ES-I3 (cell line): ENCODE results near the gene COL19A1.

Source experiments
- H3K36me3 ChIP-seq: 2 replicates; pipeline ENCODE4 v1.6.1; 2013; ENCODE audit warnings: mild to moderate bottlenecking, low read length, control low read depth, moderate library complexity; ENCODE audit not compliant: insufficient read depth
- H3K4me1 ChIP-seq: 2 replicates; pipeline ENCODE4 v1.6.1; 2013; ENCODE audit warnings: mild to moderate bottlenecking, control low read depth, low read length; ENCODE audit not compliant: insufficient read depth
- H3K9ac ChIP-seq: 2 replicates; pipeline ENCODE4 v1.6.1; 2013; ENCODE audit warnings: low read depth, mild to moderate bottlenecking, low read length, moderate library complexity
- H3K9me3 ChIP-seq: 2 replicates; pipeline ENCODE4 v1.6.1; 2013; ENCODE audit warnings: mild to moderate bottlenecking, low read length, moderate library complexity; ENCODE audit not compliant: control insufficient read depth, insufficient read depth

Gene COL19A1

GRCh38 chr6:70241031-70241430, 374.7 kb downstream of the COL19A1 start:
- H3K4me1 ChIP-seq: peaks cover 5% of the 10 kb centered on the region; the same call in 1 of the 2 replicates
- H3K36me3 ChIP-seq: no peaks in the 10 kb centered on the region
- no peak overlapping the region for H3K9ac ChIP-seq
- H3K9me3 ChIP-seq: no peaks in the 10 kb centered on the region

- Histone ChIP-seq H3K9me3 (no peaks in the 10 kb centered on the region), H3K9ac (no peak overlapping the region), H3K36me3 (no peaks in the 10 kb centered on the region)
These were observed 375.6 kb downstream of the COL19A1 start for GRCh38 chr6:70241991-70242420.

GRCh38 chr6:70246118-70246517, 379.8 kb downstream of the COL19A1 start:
- peaks cover 5% of the 10 kb centered on the region; the same call in 1 of the 2 replicates for H3K4me1 ChIP-seq
- no peaks in the 10 kb centered on the region for H3K36me3 ChIP-seq
- H3K9ac ChIP-seq: no peak overlapping the region
- no peaks in the 10 kb centered on the region for H3K9me3 ChIP-seq

More at GRCh38 chr6:70241991-70242420, 375.6 kb downstream of the COL19A1 start:
- peaks cover 5% of the 10 kb centered on the region; the same call in 1 of the 2 replicates for H3K4me1 ChIP-seq

- H3K9me3 ChIP-seq: no peaks in the 10 kb centered on the region
- H3K9ac ChIP-seq: no peak overlapping the region
These were observed 386.2 kb downstream of the COL19A1 start for GRCh38 chr6:70252604-70253003.

GRCh38 chr6:70253923-70254322, 387.6 kb downstream of the COL19A1 start:
- H3K4me1 ChIP-seq: no peaks in the 10 kb centered on the region
- no peaks in the 10 kb centered on the region for H3K9me3 ChIP-seq
- H3K36me3 ChIP-seq: no peaks in the 10 kb centered on the region
- H3K9ac ChIP-seq: no peak overlapping the region

More at GRCh38 chr6:70252604-70253003, 386.2 kb downstream of the COL19A1 start:
- Histone ChIP-seq H3K36me3 (no peaks in the 10 kb centered on the region), H3K4me1 (no peaks in the 10 kb centered on the region)

GRCh38 chr6:70254784-70255183, 388.4 kb downstream of the COL19A1 start:
- no peaks in the 10 kb centered on the region for H3K9me3 ChIP-seq
- H3K4me1 ChIP-seq: no peaks in the 10 kb centered on the region
- no peak overlapping the region for H3K9ac ChIP-seq
- H3K36me3 ChIP-seq: no peaks in the 10 kb centered on the region

- Histone ChIP-seq H3K9me3 (no peaks in the 10 kb centered on the region), H3K4me1 (no peaks in the 10 kb centered on the region), H3K36me3 (no peaks in the 10 kb centered on the region), H3K9ac (no peak overlapping the region)
These were observed 391.5 kb downstream of the COL19A1 start for GRCh38 chr6:70257768-70258273.

- H3K9ac ChIP-seq: no peak overlapping the region
- H3K4me1 ChIP-seq: no peaks in the 10 kb centered on the region
- H3K36me3 ChIP-seq: no peaks in the 10 kb centered on the region
- H3K9me3 ChIP-seq: no peaks in the 10 kb centered on the region
These were observed 392.1 kb downstream of the COL19A1 start for GRCh38 chr6:70258483-70258882.
